HG03103 (cell line): ENCODE measurements around the gene PSD4.

Experiments
- ATAC-seq: cut with Tn5 transposase; IDR thresholded peaks from one replicate; pipeline ENCODE4 v1.9.1; 2021; ENCODE audit warnings: low read depth; ENCODE audit not compliant: unreplicated experiment

The PSD4 gene

GRCh38 chr2:113167115-113167932 lies 6.4 kb upstream of the PSD4 start:
- no peak for ATAC-seq

GRCh38 chr2:113167962-113168340 lies 5.8 kb upstream of the PSD4 start:
- ATAC-seq, result no peak

- no peak for ATAC-seq
Observed at GRCh38 chr2:113169002-113169530, 4.7 kb upstream of the PSD4 start.

- ATAC-seq, result no peak
Observed at GRCh38 chr2:113169586-113169985, 4.2 kb upstream of the PSD4 start.

GRCh38 chr2:113171334-113172075 lies 2.3 kb upstream of the PSD4 start:
- no peak for ATAC-seq

- ATAC-seq, result no peak
Observed at GRCh38 chr2:113172721-113173541, 840 bp upstream of the PSD4 start.

GRCh38 chr2:113174376-113174750 lies 592 bp downstream of the PSD4 start:
- ATAC-seq, result no peak

- peak; percentile 67 for ATAC-seq
Observed at GRCh38 chr2:113175042-113175628, 1.4 kb downstream of the PSD4 start.

- no peak for ATAC-seq
Observed at GRCh38 chr2:113175736-113176695, 2.2 kb downstream of the PSD4 start.

GRCh38 chr2:113176696-113177355 lies 3.1 kb downstream of the PSD4 start:
- no peak for ATAC-seq

GRCh38 chr2:113178069-113178746 lies 4.4 kb downstream of the PSD4 start:
- no peak for ATAC-seq

GRCh38 chr2:113178891-113179290 lies 5.1 kb downstream of the PSD4 start:
- ATAC-seq, result no peak

GRCh38 chr2:113179446-113180045 lies 5.8 kb downstream of the PSD4 start:
- no peak for ATAC-seq

GRCh38 chr2:113180131-113180946 lies 6.6 kb downstream of the PSD4 start:
- ATAC-seq, result no peak

GRCh38 chr2:113181258-113182051 lies 7.7 kb downstream of the PSD4 start:
- no peak for ATAC-seq
